PC-3 (cell line): Measurements from ENCODE around the gene REEP3. TPM values are rescaled to one million over a fixed set of nuclear protein-coding genes. Genes with fewer than 3 reads are reported as not detected.

Experiments
- ATAC-seq: fragments of 200-7000 bp; cut with Tn5 transposase; 2 replicates; pipeline ENCODE4 v1.9.1; 2020; ENCODE audit warnings: mild to moderate bottlenecking, moderate library complexity
- BruUV-seq: library from RNA; stranded (reverse); fragments of 400-500 nt; replicated peaks from 2 replicates; lab custom pipeline; 2021; lab: Mats Ljungman, UMichigan
- CTCF ChIA-PET: fragments of 300-600 bp; sonication (Branson Sonifier 250); formaldehyde crosslinking; loops from one replicate; lab custom pipeline; 2022; ENCODE audit warnings: antibody characterized with exemption; lab: Charles Lee
- POLR2A ChIA-PET: fragments of 300-600 bp; sonication (Branson Sonifier 250); formaldehyde crosslinking; loops from one replicate; lab custom pipeline; 2022; ENCODE audit warnings: antibody characterized with exemption; ENCODE audit not compliant: unreplicated experiment; lab: Charles Lee
- DNase-seq: peaks from one replicate; pipeline ENCODE4 v3.0.0-alpha.2; 2015
- H2AFZ ChIP-seq: fragments of 300-600 bp; sonication (generic); 2 replicates; pipeline ENCODE4 v1.6.0; 2016; ENCODE audit warnings: antibody characterized with exemption, low read length
- H3F3A ChIP-seq: fragments of 300-600 bp; sonication (generic); one replicate; pipeline ENCODE4 v1.6.0; 2017; ENCODE audit warnings: antibody characterized with exemption, low read length, control low read depth, mild to moderate bottlenecking; ENCODE audit not compliant: unreplicated experiment
- H3K27ac ChIP-seq: fragments of 300-600 bp; sonication (generic); 2 replicates; pipeline ENCODE4 v1.5.1; 2016; ENCODE audit warnings: mild to moderate bottlenecking, low read length
- H3K27me3 ChIP-seq: fragments of 300-600 bp; sonication (generic); 2 replicates; pipeline ENCODE4 v1.6.1; 2016; ENCODE audit warnings: low read length, mixed read lengths
- H3K36me3 ChIP-seq: fragments of 300-600 bp; sonication (generic); 2 replicates; pipeline ENCODE4 v1.6.1; 2016; ENCODE audit warnings: low read depth, mixed run types, low read length, mixed read lengths
- H3K4me1 ChIP-seq: fragments of 300-600 bp; sonication (generic); 2 replicates; pipeline ENCODE4 v1.5.1; 2016; ENCODE audit warnings: low read length; ENCODE audit not compliant: insufficient read depth
- H3K4me2 ChIP-seq: fragments of 300-600 bp; sonication (generic); 2 replicates; pipeline ENCODE4 v1.6.0; 2016; ENCODE audit warnings: low read length
- H3K4me3 ChIP-seq: fragments of 300-600 bp; sonication (generic); 2 replicates; pipeline ENCODE4 v1.5.1; 2016; ENCODE audit warnings: mild to moderate bottlenecking, low read length, mixed read lengths
- H3K79me2 ChIP-seq: fragments of 300-600 bp; sonication (generic); 2 replicates; pipeline ENCODE4 v1.6.1; 2017; ENCODE audit warnings: low read length, mixed read lengths
- H3K9ac ChIP-seq: fragments of 300-600 bp; sonication (generic); 2 replicates; pipeline ENCODE4 v1.6.0; 2016; ENCODE audit warnings: mild to moderate bottlenecking, low read length
- H3K9me2 ChIP-seq: fragments of 300-600 bp; sonication (generic); replicated peaks from 2 replicates; pipeline ENCODE4 v1.6.1; 2016; ENCODE audit warnings: mixed run types, low read length, mixed read lengths
- H3K9me3 ChIP-seq: fragments of 300-600 bp; sonication (generic); 2 replicates; pipeline ENCODE4 v1.6.1; 2016; ENCODE audit warnings: low read length, mixed read lengths
- H4K20me1 ChIP-seq: fragments of 300-600 bp; sonication (generic); 2 replicates; pipeline ENCODE4 v1.6.1; 2016; ENCODE audit warnings: low read length, mixed read lengths
- CTCF ChIP-seq: fragments of 300-600 bp; sonication (generic); conservative IDR thresholded peaks from 2 replicates; pipeline ENCODE4 v1.5.1; 2017; ENCODE audit warnings: antibody characterized with exemption, low read depth, mild to moderate bottlenecking, low read length
- EZH2 ChIP-seq: fragments of 300-600 bp; sonication (generic); IDR thresholded peaks from one replicate; pipeline ENCODE4 v1.6.1; 2017; ENCODE audit warnings: antibody characterized with exemption, mild to moderate bottlenecking, low read length; ENCODE audit not compliant: unreplicated experiment
- EZH2phosphoT487 ChIP-seq: fragments of 300-600 bp; sonication (generic); IDR thresholded peaks from 2 replicates; pipeline ENCODE4 v1.6.1; 2018; ENCODE audit warnings: mild to moderate bottlenecking, antibody characterized with exemption, low read length, borderline replicate concordance
- intact Hi-C: fragments of 100-400 bp; cut with micrococcal nuclease; formaldehyde crosslinking; loops from 2 replicates; pipeline ENCODE4 v1.9.0; 2023
- total RNA-seq: library from RNA; depleted of rRNA; stranded (reverse); fragments of >200 nt; gene quantifications from 2 replicates; pipeline ENCODE4 v1.2.3, GENCODE V29; 2014

The REEP3 gene
- total RNA-seq, 1 experiment from 2014 or later = 75.2 TPM

- Histone ChIP-seq H3K4me2 (0 out of 2 replicates have a peak overlapping the region, but pooled peaks have one; percentile 0), H3K9me3 (0 out of 2 replicates have a peak, but pooled peaks cover 12% of the 10 kb centered on the region), H3K9ac (no peak overlapping the region), H3K4me3 (no peak overlapping the region), H3K79me2 (peaks cover 95% of the 10 kb centered on the region), H4K20me1 (peaks cover 10% of the 10 kb centered on the region; the same call in 1 of the 2 replicates), H3K9me2 (0 out of 2 replicates have a peak, but pooled peaks cover 2% of the 10 kb centered on the region), H3F3A (no peaks in the 10 kb centered on the region), H3K27me3 (no peaks in the 10 kb centered on the region), H3K36me3 (peaks cover 15% of the 10 kb centered on the region), H3K4me1 (peaks cover 11% of the 10 kb centered on the region), H3K27ac (no peak overlapping the region), H2AFZ (no peak overlapping the region)
- POLR2A ChIA-PET = interaction anchor here (0.6 kb wide), 1 partner anchor 69 kb away, joined by 4 read pairs; no protein-coding TSS in a partner anchor
- ATAC-seq (peak; percentile 40), DNase-seq (peak; percentile 77)
- CTCF ChIA-PET = interaction anchor here (0.5 to 1.2 kb wide), 3 partner anchors 216 to 337 kb away, joined by 3 read pairs; no protein-coding TSS in a partner anchor
- no TSS peak for BruUV-seq
- TF ChIP-seq CTCF (peak; percentile 38; the same call in 1 of the 2 replicates), EZH2 (no peak)
- intact Hi-C loops = no loop called here
These were observed 16.9 kb upstream of the REEP3 start for GRCh38 chr10:63504145-63504881.

- no peaks in the 10 kb centered on the region for H3F3A ChIP-seq
- H3K27ac ChIP-seq = no peak overlapping the region
- H2AFZ ChIP-seq = no peak overlapping the region
- H4K20me1 ChIP-seq = peaks cover 10% of the 10 kb centered on the region; the same call in 1 of the 2 replicates
- no peak overlapping the region for H3K9ac ChIP-seq
- peak; percentile 53 for ATAC-seq
- no peaks in the 10 kb centered on the region for H3K9me2 ChIP-seq
- peaks cover 17% of the 10 kb centered on the region for H3K36me3 ChIP-seq
- intact Hi-C loops = no loop called here
- H3K79me2 ChIP-seq = peaks cover 96% of the 10 kb centered on the region
- no peak overlapping the region for H3K4me3 ChIP-seq
- H3K9me3 ChIP-seq = 0 out of 2 replicates have a peak, but pooled peaks cover 15% of the 10 kb centered on the region
- peaks cover 11% of the 10 kb centered on the region for H3K4me1 ChIP-seq
- TF ChIP-seq EZH2 = no peak
- no peak for TF ChIP-seq CTCF
- no peak for TF ChIP-seq EZH2phosphoT487
- CTCF ChIA-PET = interaction anchor here (0.6 to 0.7 kb wide), 3 partner anchors 123 to 199 kb away, joined by 3 to 10 read pairs (median 9); no protein-coding TSS in a partner anchor
- no TSS peak for BruUV-seq
- POLR2A ChIA-PET = no interaction called here
- no peak for DNase-seq
- no peak overlapping the region for H3K4me2 ChIP-seq
- no peaks in the 10 kb centered on the region for H3K27me3 ChIP-seq
These were observed 15.6 kb upstream of the REEP3 start for GRCh38 chr10:63505562-63505961.
